ENCODE results near the gene CUL9.

Gene CUL9

GRCh38 chr6:43146709-43147688 lies 35.0 kb upstream of the CUL9 start:
- no peak overlapping the region for H2BK15ac ChIP-seq (ENCODE audit: low read depth, poor library complexity, severe bottlenecking)
- peaks cover 20 to 70% of the 10 kb centered on the region in 2 experiments for H3K36me3 ChIP-seq (ENCODE audit: control insufficient read depth in 1 of 2, insufficient read depth in 2 of 2, low read depth in 1 of 2, low read length in 2 of 2)
- no peak overlapping the region for H3K4me3 ChIP-seq (ENCODE audit: insufficient read depth in 1 of 2, low read depth in 1 of 2, low read length in 2 of 2)
- no peaks in the 10 kb centered on the region for H3K9me3 ChIP-seq (ENCODE audit: control insufficient read depth, low read length)
- H3K4me2 ChIP-seq (ENCODE audit: low read length, poor library complexity, severe bottlenecking), result no peak overlapping the region
- WGBS, result 93% methylated on average over 8 of the region's 8 CpGs
- H3K9ac ChIP-seq (ENCODE audit: low read length), result no peak overlapping the region
- H3K23ac ChIP-seq (ENCODE audit: low read length in 2 of 2), result no peak overlapping the region
- H2BK5ac ChIP-seq (ENCODE audit: low read depth, low read length, poor library complexity, severe bottlenecking), result no peak overlapping the region
- peaks cover 30% of the 10 kb centered on the region for H3K79me1 ChIP-seq (replicated peaks; ENCODE audit: low read length, poor library complexity, severe bottlenecking)
- no peak overlapping the region for H4K91ac ChIP-seq (ENCODE audit: low read length)
- no peak overlapping the region for H4K8ac ChIP-seq (ENCODE audit: low read length)
- H3K4me1 ChIP-seq (ENCODE audit: control insufficient read depth, insufficient read depth, low read depth, low read length), result peaks cover 13% of the 10 kb centered on the region
- no peak overlapping the region for H3K27ac ChIP-seq (ENCODE audit: low read length, poor library complexity, severe bottlenecking)
- no peak for DNase-seq
- no peak overlapping the region for H3K4ac ChIP-seq (ENCODE audit: low read depth in 1 of 2, low read length in 2 of 2)
- H3K14ac ChIP-seq (ENCODE audit: low read length in 2 of 2), result no peak overlapping the region
- no peak overlapping the region for H2BK12ac ChIP-seq (ENCODE audit: low read length in 2 of 2)
- no peaks in the 10 kb centered on the region for H3K27me3 ChIP-seq (ENCODE audit: control insufficient read depth in 1 of 2, insufficient read depth in 1 of 2, low read length in 2 of 2)
- H2AFZ ChIP-seq (ENCODE audit: low read depth, low read length), result no peak overlapping the region
- no peak overlapping the region for H3K18ac ChIP-seq (ENCODE audit: low read depth in 1 of 2, low read length in 2 of 2)
- no peak overlapping the region for H2AK5ac ChIP-seq (ENCODE audit: low read length, severe bottlenecking)
- H2BK120ac ChIP-seq (ENCODE audit: low read depth, low read length), result no peak overlapping the region

- H3K4me1 ChIP-seq (ENCODE audit: control insufficient read depth, insufficient read depth, low read depth, low read length), result peaks cover 11% of the 10 kb centered on the region
- 96% methylated on average over 6 of the region's 6 CpGs for WGBS
- H3K4ac ChIP-seq (ENCODE audit: low read depth in 1 of 2, low read length in 2 of 2), result no peak overlapping the region
- H3K27me3 ChIP-seq (ENCODE audit: control insufficient read depth in 1 of 2, insufficient read depth in 1 of 2, low read length in 2 of 2), result no peaks in the 10 kb centered on the region
- no peak overlapping the region for H4K8ac ChIP-seq (ENCODE audit: low read length)
- no peaks in the 10 kb centered on the region for H3K9me3 ChIP-seq (ENCODE audit: control insufficient read depth, low read length)
- no peak for DNase-seq
- peaks cover 28% of the 10 kb centered on the region for H3K79me1 ChIP-seq (replicated peaks; ENCODE audit: low read length, poor library complexity, severe bottlenecking)
- H3K9ac ChIP-seq (ENCODE audit: low read length), result no peak overlapping the region
- H2BK5ac ChIP-seq (ENCODE audit: low read depth, low read length, poor library complexity, severe bottlenecking), result no peak overlapping the region
- no peak overlapping the region for H4K91ac ChIP-seq (ENCODE audit: low read length)
- no peak overlapping the region for H2AK5ac ChIP-seq (ENCODE audit: low read length, severe bottlenecking)
- no peak overlapping the region for H2BK120ac ChIP-seq (ENCODE audit: low read depth, low read length)
- no peak overlapping the region for H3K18ac ChIP-seq (ENCODE audit: low read depth in 1 of 2, low read length in 2 of 2)
- H3K14ac ChIP-seq (ENCODE audit: low read length in 2 of 2), result no peak overlapping the region
- H3K4me2 ChIP-seq (ENCODE audit: low read length, poor library complexity, severe bottlenecking), result no peak overlapping the region
- H3K36me3 ChIP-seq (ENCODE audit: control insufficient read depth in 1 of 2, insufficient read depth in 2 of 2, low read depth in 1 of 2, low read length in 2 of 2), result peaks cover 20 to 72% of the 10 kb centered on the region in 2 experiments
- no peak overlapping the region for H2AFZ ChIP-seq (ENCODE audit: low read depth, low read length)
- H3K4me3 ChIP-seq (ENCODE audit: insufficient read depth in 1 of 2, low read depth in 1 of 2, low read length in 2 of 2), result no peak overlapping the region
- no peak overlapping the region for H2BK15ac ChIP-seq (ENCODE audit: low read depth, poor library complexity, severe bottlenecking)
- no peak overlapping the region for H2BK12ac ChIP-seq (ENCODE audit: low read length in 2 of 2)
- H3K27ac ChIP-seq (ENCODE audit: low read length, poor library complexity, severe bottlenecking), result no peak overlapping the region
- H3K23ac ChIP-seq (ENCODE audit: low read length in 2 of 2), result no peak overlapping the region
These were observed 34.1 kb upstream of the CUL9 start for GRCh38 chr6:43147691-43148477.

GRCh38 chr6:43149265-43149664 lies 32.7 kb upstream of the CUL9 start:
- Histone ChIP-seq H3K18ac (ENCODE audit: low read depth in 1 of 2, low read length in 2 of 2) (no peak overlapping the region), H3K14ac (ENCODE audit: low read length in 2 of 2) (no peak overlapping the region), H3K9ac (ENCODE audit: low read length) (peak overlapping the region; percentile 2), H3K79me1 (replicated peaks; ENCODE audit: low read length, poor library complexity, severe bottlenecking) (peaks cover 27% of the 10 kb centered on the region), H3K4me2 (ENCODE audit: low read length, poor library complexity, severe bottlenecking) (no peak overlapping the region), H4K91ac (ENCODE audit: low read length) (no peak overlapping the region), H3K4me3 (ENCODE audit: insufficient read depth in 1 of 2, low read depth in 1 of 2, low read length in 2 of 2) (no peak overlapping the region), H2BK15ac (ENCODE audit: low read depth, poor library complexity, severe bottlenecking) (no peak overlapping the region), H3K23ac (ENCODE audit: low read length in 2 of 2) (no peak overlapping the region), H4K8ac (ENCODE audit: low read length) (no peak overlapping the region), H2AFZ (ENCODE audit: low read depth, low read length) (no peak overlapping the region), H3K27ac (ENCODE audit: low read length, poor library complexity, severe bottlenecking) (no peak overlapping the region), H2BK120ac (ENCODE audit: low read depth, low read length) (no peak overlapping the region), H2AK5ac (ENCODE audit: low read length, severe bottlenecking) (no peak overlapping the region), H3K4ac (ENCODE audit: low read depth in 1 of 2, low read length in 2 of 2) (no peak overlapping the region), H2BK12ac (ENCODE audit: low read length in 2 of 2) (no peak overlapping the region), H3K4me1 (ENCODE audit: control insufficient read depth, insufficient read depth, low read depth, low read length) (peaks cover 7% of the 10 kb centered on the region), H3K9me3 (ENCODE audit: control insufficient read depth, low read length) (no peaks in the 10 kb centered on the region), H3K36me3 (ENCODE audit: control insufficient read depth in 1 of 2, insufficient read depth in 2 of 2, low read depth in 1 of 2, low read length in 2 of 2) (peaks cover 20 to 73% of the 10 kb centered on the region in 2 experiments), H3K27me3 (ENCODE audit: control insufficient read depth in 1 of 2, insufficient read depth in 1 of 2, low read length in 2 of 2) (no peaks in the 10 kb centered on the region), H2BK5ac (ENCODE audit: low read depth, low read length, poor library complexity, severe bottlenecking) (no peak overlapping the region)
- 100% methylated on average over 1 of the region's 1 CpG for WGBS
- no peak for DNase-seq

Data from mesenchymal stem cell (in vitro differentiated cells and primary cell).